Prostate gland (tissue), 2 donors: Measurements from ENCODE around the gene CAV1.

ENCODE experiments used
- POLR2A ChIP-seq: fragments of 450-650 bp; IDR thresholded peaks from one replicate; pipeline ENCODE4 v1.6.1; 2016; ENCODE audit warnings: antibody characterized with exemption, mild to moderate bottlenecking
- POLR2AphosphoS5 ChIP-seq: sonication (generic); formaldehyde crosslinking; IDR thresholded peaks from one replicate; pipeline ENCODE4 v1.6.1; 2017; ENCODE audit warnings: antibody characterized with exemption
- TF ChIP-seq, protein P1 (sequence below), 4 experiments: fragments of 200-600 bp in 2 of 4; fragments of 450-650 bp in 2 of 4; sonication (generic) in 2 of 4; IDR thresholded peaks; 1 replicate in 3 of 4; 2 replicates in 1 of 4; pipeline ENCODE4 v1.5.1; 2016 to 2019; ENCODE audit warnings: antibody characterized with exemption in 4 of 4, mild to moderate bottlenecking in 2 of 4, moderate library complexity in 2 of 4

DNA sequence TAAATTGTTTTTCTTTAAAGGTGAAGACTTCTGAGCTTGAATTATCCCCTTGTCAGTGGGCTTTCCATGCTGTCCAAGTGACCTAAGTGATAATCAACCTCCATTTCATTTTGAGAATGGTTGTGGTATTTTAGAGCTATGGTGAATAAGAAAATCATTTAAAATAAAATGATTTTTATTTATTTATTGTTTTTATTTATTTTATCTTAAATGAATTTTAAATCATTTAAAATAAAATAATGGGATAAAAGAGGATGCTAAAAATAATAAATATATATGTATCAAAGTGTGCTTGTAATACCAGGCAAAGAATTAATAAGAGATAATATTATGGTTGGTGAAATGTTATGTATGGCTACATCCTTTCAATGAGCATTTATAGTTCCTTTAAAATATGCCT, 24.5 kb downstream of the CAV1 start:
- TF ChIP-seq, protein P1, sequence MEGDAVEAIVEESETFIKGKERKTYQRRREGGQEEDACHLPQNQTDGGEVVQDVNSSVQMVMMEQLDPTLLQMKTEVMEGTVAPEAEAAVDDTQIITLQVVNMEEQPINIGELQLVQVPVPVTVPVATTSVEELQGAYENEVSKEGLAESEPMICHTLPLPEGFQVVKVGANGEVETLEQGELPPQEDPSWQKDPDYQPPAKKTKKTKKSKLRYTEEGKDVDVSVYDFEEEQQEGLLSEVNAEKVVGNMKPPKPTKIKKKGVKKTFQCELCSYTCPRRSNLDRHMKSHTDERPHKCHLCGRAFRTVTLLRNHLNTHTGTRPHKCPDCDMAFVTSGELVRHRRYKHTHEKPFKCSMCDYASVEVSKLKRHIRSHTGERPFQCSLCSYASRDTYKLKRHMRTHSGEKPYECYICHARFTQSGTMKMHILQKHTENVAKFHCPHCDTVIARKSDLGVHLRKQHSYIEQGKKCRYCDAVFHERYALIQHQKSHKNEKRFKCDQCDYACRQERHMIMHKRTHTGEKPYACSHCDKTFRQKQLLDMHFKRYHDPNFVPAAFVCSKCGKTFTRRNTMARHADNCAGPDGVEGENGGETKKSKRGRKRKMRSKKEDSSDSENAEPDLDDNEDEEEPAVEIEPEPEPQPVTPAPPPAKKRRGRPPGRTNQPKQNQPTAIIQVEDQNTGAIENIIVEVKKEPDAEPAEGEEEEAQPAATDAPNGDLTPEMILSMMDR (IDR thresholded peaks at IDR 0.05), result no peak
- TF ChIP-seq POLR2A (no peak), POLR2AphosphoS5 (no peak)
